DND-41 (cell line): ENCODE measurements around the gene BRD3.

ENCODE experiments used
- EZH2 ChIP-seq: IDR thresholded peaks from 3 replicates; pipeline ENCODE4 v1.6.1; 2012; ENCODE audit warnings: borderline replicate concordance, low read depth, mild to moderate bottlenecking, moderate library complexity, low read length, inconsistent platforms; ENCODE audit not compliant: severe bottlenecking
- TF ChIP-seq, protein P1 (sequence below): IDR thresholded peaks from 2 replicates; pipeline ENCODE4 v1.5.1; 2012; ENCODE audit warnings: borderline replicate concordance, low read length, moderate library complexity, mild to moderate bottlenecking; ENCODE audit not compliant: poor library complexity, severe bottlenecking; ENCODE audit errors: extremely low read depth

- TF ChIP-seq, protein P1, sequence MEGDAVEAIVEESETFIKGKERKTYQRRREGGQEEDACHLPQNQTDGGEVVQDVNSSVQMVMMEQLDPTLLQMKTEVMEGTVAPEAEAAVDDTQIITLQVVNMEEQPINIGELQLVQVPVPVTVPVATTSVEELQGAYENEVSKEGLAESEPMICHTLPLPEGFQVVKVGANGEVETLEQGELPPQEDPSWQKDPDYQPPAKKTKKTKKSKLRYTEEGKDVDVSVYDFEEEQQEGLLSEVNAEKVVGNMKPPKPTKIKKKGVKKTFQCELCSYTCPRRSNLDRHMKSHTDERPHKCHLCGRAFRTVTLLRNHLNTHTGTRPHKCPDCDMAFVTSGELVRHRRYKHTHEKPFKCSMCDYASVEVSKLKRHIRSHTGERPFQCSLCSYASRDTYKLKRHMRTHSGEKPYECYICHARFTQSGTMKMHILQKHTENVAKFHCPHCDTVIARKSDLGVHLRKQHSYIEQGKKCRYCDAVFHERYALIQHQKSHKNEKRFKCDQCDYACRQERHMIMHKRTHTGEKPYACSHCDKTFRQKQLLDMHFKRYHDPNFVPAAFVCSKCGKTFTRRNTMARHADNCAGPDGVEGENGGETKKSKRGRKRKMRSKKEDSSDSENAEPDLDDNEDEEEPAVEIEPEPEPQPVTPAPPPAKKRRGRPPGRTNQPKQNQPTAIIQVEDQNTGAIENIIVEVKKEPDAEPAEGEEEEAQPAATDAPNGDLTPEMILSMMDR: no peak
- no peak for TF ChIP-seq EZH2
Observed at GRCh38 chr9:134061019-134061687, 6.7 kb downstream of the BRD3 start.
